ENCODE results near the gene CDK11A. TPM values are rescaled to one million over a fixed set of nuclear protein-coding genes. Genes with fewer than 3 reads are reported as not detected.
"Not testable (repeated sequence)": the region's sequence is repeated elsewhere in the genome, so short reads cannot be mapped to it uniquely, and the experiment has no call there.

Gene CDK11A
- total RNA-seq, 4 donors from 2014 or later: 36.1 to 71.1 (median 54.6) TPM

DNA sequence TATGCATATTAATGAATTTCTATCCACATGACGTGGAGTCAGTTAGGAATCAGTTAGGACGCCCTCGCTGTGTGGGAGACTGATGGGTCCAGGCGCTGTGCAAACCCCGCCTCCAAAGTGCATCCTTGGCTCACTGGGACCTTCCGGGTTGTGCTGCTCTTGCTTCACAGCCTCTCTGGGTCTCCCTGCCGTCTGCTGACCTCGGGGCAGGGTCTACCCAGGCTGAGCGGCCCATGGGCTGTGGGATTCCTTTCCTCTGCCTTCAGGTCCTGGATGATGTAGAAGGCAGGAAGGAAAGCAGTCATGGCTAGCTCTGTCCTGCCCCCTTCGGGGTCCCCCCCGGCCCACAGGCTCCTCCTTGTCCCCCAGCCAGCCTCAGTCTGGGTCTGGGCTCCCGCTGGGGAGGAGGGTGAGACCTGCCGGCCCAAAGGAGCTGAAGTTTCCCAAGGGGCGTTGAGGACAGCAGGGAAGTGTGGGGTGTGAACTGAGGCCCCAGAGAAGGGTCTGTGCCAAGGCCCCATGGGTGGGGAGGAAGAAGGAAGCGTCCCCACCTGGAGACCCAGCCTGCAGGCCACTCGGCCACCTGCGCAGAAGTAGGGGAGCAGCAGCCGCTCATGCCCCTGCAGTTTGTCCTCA, 24.6 kb upstream of the CDK11A start:
- Histone ChIP-seq H3K9me3 (no peaks in the 10 kb centered on the region), H3K4me3 (no peak overlapping the region), H3K27me3 (no peaks in the 10 kb centered on the region), H3K27ac (no peak overlapping the region), H3K4me1 (no peaks in the 10 kb centered on the region), H3K36me3 (peaks cover 3 to 18% (median 3%) of the 10 kb centered on the region in 3 donors)
- no peak for DNase-seq (ENCODE audit: low spot score in 2 of 2)
- WGBS, 2 donors: 58 to 63% methylated on average over 14 to 17 of the region's 18 CpGs
- TF ChIP-seq POLR2A (IDR thresholded peaks at IDR 0.05) (no peak), EP300 (IDR thresholded peaks at IDR 0.05) (no peak)
- TF ChIP-seq, protein P1, sequence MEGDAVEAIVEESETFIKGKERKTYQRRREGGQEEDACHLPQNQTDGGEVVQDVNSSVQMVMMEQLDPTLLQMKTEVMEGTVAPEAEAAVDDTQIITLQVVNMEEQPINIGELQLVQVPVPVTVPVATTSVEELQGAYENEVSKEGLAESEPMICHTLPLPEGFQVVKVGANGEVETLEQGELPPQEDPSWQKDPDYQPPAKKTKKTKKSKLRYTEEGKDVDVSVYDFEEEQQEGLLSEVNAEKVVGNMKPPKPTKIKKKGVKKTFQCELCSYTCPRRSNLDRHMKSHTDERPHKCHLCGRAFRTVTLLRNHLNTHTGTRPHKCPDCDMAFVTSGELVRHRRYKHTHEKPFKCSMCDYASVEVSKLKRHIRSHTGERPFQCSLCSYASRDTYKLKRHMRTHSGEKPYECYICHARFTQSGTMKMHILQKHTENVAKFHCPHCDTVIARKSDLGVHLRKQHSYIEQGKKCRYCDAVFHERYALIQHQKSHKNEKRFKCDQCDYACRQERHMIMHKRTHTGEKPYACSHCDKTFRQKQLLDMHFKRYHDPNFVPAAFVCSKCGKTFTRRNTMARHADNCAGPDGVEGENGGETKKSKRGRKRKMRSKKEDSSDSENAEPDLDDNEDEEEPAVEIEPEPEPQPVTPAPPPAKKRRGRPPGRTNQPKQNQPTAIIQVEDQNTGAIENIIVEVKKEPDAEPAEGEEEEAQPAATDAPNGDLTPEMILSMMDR (IDR thresholded peaks at IDR 0.05): no peak

DNA sequence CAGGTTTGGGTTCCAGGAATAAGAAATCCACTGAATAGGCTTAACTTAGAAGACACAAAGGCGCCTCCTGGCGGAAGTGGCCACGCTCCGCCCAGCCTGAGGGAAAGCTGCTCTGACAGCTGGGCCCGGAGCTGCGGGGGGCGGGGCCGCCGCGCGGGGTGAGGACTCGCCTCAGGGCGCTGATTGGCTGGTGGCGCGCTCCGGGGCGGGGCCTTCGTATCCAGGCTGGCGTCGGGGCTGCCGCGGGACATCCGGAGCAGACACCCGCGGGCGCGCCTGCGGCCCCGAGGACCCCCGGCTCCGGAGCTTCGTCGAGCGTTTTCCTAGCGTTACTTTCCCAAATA, 22.4 kb upstream of the CDK11A start:
- Histone ChIP-seq H3K27ac (peak overlapping the region in 3 of 4 donors; percentile 88 to 95 (median 91)), H3K4me3 (peak overlapping the region in 3 of 4 donors; percentile 50 to 55 (median 53))
- no CpG with 5 or more reads among the region's 35 CpGs for WGBS, 2 donors
- TF ChIP-seq, protein P1 (IDR thresholded peaks at IDR 0.05): peak in 2 of 5 experiments; percentile 2 to 18
- H3K9me3 ChIP-seq; H3K27me3 ChIP-seq; H3K4me1 ChIP-seq; H3K36me3 ChIP-seq; DNase-seq (ENCODE audit: low spot score in 2 of 2): not testable (repeated sequence)

DNA sequence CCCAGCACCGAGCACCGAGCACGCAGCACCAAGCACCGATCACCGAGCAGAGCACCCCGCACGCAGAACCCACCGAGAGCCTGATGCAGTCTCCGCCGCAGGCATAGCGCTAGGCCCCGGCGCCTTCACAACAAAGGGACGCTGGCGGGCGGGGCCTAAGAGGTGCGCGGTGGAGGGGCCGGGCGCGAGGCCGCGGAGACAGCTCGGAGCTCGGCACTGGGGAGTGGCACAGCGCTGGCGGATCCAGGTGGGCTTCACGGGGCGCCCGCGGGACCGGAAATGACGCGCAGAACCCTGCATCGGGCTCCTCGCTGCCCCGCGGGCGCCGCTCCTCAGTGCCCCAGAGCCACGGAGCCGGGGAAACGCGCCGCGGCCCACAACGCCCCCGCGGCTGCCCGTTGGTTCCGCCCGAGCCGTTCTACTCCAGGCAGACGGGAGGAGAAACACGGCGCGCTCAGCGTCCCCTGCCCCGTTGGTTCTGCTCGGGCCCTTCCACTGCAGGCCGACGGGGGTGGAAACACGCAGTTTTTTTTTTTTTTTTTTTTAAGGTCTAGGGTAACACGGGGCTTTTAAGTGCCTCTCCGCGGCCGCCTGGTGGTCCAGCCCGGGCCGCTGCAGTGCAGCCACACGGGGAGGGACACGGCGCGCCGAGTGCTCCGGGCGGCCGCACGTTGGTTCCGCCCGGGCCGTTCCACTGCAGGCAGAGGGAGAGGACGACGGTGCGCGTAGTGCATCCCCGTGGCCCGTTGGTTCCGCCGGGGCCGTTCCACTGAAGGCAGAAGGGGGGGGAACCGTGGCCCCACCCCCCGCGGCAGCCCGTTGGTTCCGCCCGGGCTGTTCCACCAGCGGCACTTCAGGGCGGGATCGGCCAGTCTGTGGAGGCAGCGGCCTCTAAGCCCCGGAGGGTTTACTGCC, 21.8 kb upstream of the CDK11A start:
- not testable (repeated sequence) for H3K36me3 ChIP-seq, H3K4me1 ChIP-seq, H3K9me3 ChIP-seq, H3K27me3 ChIP-seq
- H3K27ac ChIP-seq: peak overlapping the region in 3 of 4 donors; percentile 88 to 95 (median 91)
- TF ChIP-seq EP300 (IDR thresholded peaks at IDR 0.05): peak; percentile 25 to 92
- TF ChIP-seq, protein P1 (IDR thresholded peaks at IDR 0.05): peak in 3 of 5 experiments; percentile 9 to 92 (median 90)
- peak in 1 of 2 donors; percentile 69 for DNase-seq (ENCODE audit: low spot score in 2 of 2)
- WGBS, 2 donors: 2% methylated on average over 40 of the region's 101 CpGs; no CpG with 5 or more reads in 1 of the 2 donors
- peak overlapping the region in 3 of 4 donors; percentile 50 to 55 (median 53) for H3K4me3 ChIP-seq

DNA sequence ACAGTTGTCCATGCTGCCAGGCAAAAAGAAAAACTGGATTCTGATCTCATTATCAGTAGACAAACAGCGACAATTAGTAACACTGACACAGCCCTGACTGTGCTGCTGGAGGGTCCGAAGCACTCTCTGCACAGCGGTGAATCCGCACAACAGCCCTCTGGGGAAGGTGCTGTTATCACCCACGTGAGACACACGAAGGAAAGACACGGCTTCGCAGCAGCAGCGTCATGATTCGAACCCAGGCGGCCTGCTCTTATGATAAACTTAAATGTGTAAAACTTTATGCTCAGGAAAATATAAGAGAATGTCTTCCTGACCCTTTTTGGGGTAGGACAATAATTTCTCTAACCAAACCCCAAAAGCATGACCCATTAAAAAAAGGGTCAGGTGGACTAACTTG, 18.4 kb upstream of the CDK11A start:
- not testable (repeated sequence) for H3K9me3 ChIP-seq; DNase-seq (ENCODE audit: low spot score in 2 of 2); H3K27me3 ChIP-seq; H3K4me1 ChIP-seq; H3K4me3 ChIP-seq; H3K27ac ChIP-seq
- WGBS, 2 donors: 87 to 88% methylated on average over 11 of the region's 11 CpGs
- H3K36me3 ChIP-seq: peaks cover 0 to 19% (median 0%) of the 10 kb centered on the region in 3 donors

DNA sequence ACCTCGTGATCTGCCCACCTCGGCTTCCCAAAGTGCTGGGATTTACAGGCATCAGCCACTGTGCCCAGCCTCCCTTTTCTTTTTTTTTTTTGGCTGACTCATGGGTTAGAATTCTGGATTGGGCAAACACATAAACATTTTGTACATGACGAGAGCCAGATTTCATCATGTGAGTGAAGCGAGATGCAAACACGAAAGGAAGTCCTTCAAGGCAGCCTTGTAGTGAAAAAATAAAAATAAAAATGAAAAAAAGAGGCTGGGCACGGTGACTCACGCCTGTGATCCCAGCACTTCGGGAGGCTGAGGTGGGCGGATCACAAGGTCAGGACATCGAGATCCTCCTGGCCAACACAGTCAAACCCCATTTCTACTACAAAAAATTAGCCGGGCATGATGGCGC, 16.9 kb upstream of the CDK11A start:
- not testable (repeated sequence) for DNase-seq (ENCODE audit: low spot score in 2 of 2); H3K27me3 ChIP-seq; H3K4me1 ChIP-seq; H3K27ac ChIP-seq; H3K4me3 ChIP-seq; H3K9me3 ChIP-seq
- H3K36me3 ChIP-seq: peaks cover 0 to 28% (median 0%) of the 10 kb centered on the region in 3 donors
- 69 to 72% methylated on average over 12 of the region's 12 CpGs for WGBS, 2 donors

DNA sequence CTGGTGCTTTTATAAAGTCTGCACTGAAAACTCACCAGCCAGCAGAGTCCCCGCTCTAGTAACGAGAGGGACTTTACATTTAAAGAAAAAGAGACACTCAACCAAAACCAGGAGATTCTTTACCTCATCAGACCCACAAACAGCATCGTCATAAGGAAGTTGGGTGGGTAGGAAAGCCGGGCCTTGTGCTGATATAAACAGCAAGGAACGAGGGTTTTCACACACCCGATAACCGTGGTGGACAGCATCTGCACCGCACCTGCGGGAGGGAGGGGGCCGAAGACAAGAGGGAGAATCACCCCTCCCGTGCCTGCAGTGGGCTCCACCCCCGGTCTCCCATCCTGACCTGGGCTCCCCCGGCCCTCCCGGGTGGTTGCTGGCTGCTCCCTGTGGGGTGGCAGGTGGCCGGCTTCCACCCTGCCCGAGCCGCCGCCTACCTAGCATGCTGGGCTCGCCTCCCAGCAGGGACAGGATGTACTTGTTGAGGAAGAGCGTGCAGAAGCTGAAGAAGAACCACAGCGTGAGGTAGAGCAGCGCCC, 14.7 kb upstream of the CDK11A start:
- 87 to 93% methylated on average over 3 of the region's 22 CpGs for WGBS, 2 donors
- DNase-seq (ENCODE audit: low spot score in 2 of 2); H3K4me3 ChIP-seq; H3K4me1 ChIP-seq; H3K27ac ChIP-seq; H3K27me3 ChIP-seq; H3K9me3 ChIP-seq: not testable (repeated sequence)
- peaks cover 0 to 39% (median 0%) of the 10 kb centered on the region in 3 donors for H3K36me3 ChIP-seq

DNA sequence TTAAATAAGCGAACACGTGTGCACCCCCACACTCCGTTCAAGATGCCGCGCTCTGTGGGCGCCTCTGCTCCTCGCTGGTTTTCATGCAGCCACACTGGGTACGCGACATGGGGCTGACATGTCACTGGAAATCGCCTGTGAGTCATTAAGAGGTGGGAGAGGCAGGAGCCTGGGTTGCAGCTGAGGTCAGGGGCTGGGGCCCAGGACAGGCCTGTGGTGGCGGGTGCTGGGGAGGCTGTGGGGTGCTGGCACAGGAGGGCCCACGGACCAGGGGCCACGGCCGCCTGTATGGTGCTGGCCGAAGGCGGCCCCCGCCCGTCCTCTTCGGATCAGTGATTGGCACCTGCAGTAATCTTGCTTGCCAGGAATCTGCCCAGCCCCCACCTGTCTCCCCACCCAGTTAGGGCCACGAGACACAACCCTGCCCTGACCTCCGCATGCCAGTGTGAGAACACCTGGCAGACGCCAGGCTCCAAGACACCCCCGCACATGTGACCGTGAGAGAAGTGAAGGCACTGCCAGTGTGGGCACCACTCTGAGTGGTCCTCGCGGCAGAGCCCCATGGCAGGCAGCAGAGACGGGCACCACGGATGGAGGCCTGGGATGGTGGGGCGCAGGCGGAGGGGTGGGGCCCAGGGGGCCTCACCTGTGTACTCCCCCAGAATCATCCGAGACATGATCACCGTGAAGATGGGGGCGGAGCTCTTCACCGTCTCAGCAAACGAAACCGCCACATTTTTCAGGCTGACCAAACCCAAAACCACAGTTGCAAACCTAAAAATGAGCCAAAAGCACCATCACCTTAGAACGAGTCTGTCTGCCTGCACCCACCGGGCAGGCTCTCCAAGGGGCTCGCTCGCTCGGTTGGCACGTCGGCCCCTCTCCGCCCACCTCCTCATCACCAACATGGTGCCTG, 13.8 kb upstream of the CDK11A start:
- DNase-seq (ENCODE audit: low spot score in 2 of 2); H3K4me3 ChIP-seq; H3K27me3 ChIP-seq; H3K27ac ChIP-seq; H3K4me1 ChIP-seq; H3K9me3 ChIP-seq: not testable (repeated sequence)
- peaks cover 0 to 48% (median 3%) of the 10 kb centered on the region in 3 donors for H3K36me3 ChIP-seq
- WGBS, 2 donors: 87 to 88% methylated on average over 21 to 27 of the region's 44 CpGs

All from tibial nerve (tissue), 4 donors.